ENCODE data around the gene JAK3.

Gene JAK3

DNA sequence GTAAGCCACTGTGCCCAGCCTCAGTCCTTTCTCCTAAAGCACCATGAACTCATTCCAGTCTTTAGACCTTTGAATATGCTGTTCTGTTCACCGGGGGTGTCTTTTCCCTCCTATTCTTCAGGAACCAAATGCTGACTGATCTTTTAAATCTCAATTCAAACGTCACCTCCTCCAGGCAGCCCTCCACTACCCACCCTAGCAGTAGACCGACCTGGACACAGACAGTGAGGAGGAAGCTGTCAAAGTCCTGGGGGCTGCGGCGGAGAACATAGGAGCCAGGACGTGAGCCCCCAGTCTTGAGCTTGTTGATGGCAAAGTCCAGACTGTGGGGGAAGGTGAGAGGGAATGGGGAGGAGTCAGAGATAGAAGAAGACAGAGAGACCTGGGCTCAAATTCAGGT lies 7.8 kb downstream of the JAK3 start:
- no peak for DNase-seq (ENCODE audit: low spot score)

DNA sequence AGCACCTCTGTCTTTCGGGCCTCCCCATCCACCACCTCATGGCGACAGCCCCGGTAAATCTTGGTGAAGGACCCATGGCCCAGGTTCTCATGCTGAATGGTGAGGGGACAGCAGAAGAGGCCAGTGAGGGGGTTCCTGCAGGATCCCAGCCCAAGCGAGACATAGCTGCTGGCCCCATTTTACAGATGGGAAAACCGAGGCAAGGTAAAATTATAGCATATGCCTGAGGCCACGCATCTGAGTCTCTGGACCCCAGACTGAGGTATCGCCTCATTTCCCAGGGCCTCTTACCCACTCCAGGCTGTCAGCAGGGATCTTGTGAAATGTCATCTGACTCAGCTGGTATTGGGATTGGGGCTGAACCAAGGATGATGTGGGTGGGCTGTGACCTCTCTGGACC lies 9.8 kb downstream of the JAK3 start:
- no peak for DNase-seq (ENCODE audit: low spot score)

- no peak for DNase-seq (ENCODE audit: low spot score)
Measured at GRCh38 chr19:17836530-17836929, 11.3 kb downstream of the JAK3 start.

DNA sequence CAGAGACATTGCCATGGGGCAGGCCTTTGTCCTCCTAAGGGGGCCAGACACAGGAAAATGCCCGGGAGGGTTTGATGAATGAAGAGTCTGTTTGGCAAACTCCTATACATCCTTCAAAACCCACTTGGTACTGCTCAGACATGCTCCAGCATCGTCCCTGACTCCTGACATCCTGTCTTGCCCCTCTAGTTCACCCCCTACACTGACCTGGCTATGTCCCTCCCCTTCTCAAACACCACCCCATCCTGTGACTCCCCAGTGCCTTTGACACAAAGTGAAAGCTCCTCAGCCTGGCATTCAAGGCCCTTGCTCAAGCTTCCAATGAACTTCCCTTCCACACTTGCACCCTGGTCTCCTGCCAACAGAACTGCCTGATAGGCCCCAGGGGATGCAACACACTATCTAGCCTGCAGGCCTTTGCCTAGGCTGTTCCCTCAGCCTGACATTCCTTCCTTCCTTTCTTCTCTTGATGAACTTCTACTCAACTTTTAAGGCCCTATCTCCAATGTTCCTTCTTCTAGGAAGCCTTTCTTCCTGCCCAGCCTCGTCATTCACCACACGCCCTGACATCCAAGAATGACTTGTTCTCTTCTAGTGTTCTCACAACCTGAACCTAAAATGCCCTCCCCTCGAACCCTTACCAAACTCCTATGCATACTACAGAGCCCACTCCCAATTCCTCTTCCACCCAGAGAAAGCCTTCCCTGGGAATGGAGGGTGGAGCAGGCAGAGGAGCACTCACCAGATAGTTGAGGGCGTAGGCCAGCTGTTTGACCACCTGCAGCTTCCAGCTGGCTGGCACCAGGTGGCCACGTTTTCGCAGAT lies 12.4 kb downstream of the JAK3 start:
- DNase-seq (ENCODE audit: low spot score): no peak

- no peak for DNase-seq (ENCODE audit: low spot score)
Measured at GRCh38 chr19:17834350-17835181, 13.2 kb downstream of the JAK3 start.

DNA sequence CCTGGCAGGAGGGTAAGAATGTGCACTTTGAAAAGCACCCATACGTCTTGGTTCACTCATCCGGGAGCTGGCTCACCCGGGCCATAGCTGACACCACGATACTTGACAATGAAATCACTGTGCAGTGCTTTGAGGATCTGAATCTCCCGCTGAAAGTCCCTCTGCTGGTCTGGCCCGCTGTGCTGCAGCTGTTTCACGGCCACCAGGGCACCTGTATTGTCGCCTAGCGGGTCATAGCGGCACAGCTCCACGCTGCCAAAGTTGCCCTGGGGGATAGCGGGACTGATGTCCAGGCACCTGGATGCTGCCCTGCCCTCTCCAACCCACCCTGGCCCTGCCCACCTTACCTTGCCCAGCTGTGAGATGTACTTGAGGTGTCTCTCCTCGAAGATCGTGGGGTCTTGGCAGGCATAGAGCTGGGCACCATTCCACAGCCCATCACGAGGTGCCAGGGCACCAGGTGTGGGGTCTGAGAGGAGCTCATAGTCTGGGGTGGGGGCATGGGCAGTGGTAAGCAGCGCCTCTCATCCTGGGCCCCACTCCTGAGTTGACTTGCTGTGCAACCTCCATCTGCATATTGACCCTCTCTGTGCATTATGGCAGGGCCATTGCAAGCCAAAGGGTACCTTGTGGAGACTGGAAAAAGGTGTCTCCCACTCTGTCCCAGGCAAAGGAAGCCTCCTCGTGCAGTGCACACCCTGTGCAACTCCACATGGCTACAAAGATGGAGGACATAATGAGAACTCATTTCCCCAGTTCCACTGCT lies 15.2 kb downstream of the JAK3 start:
- DNase-seq (ENCODE audit: low spot score): no peak

- no peak for DNase-seq (ENCODE audit: low spot score)
Measured at GRCh38 chr19:17831419-17831888, 16.3 kb downstream of the JAK3 start.

- peak; percentile 86 for DNase-seq (ENCODE audit: low spot score)
Measured at GRCh38 chr19:17830567-17831418, 17.0 kb downstream of the JAK3 start.

DNA sequence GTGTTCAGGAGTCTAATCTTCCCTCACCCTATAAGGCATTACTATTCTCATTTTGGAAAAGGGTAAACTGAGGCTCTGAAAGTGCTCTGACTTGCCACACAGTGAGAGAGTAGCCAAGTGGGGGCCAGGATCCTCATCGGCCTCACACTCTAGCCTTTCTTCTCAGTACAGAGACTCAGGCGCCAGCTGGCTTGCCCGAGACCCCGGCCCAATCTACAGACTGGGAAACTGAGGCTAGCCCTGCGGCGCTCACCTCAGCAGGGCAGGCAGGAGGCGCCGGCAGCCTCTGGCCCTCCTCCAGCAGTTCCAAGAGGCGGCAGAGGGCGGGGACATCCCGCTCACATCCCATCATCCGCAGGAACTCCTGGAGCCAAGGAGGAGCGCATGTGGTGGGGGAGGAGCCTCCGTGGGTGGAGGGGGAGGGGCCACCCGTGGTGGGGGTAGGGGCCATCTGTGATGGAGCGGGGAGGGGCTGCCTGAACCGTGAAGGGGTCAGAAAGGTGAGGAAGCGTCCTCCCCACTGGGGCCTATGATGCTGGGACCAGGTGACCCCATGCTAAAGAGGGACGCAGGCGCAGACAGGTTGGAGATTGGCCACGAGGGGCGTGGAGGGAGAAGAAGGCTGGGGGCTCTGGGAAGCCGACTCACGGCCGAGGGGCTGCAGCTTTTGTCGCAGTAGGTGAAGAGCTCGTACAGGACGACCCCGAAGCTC lies 17.8 kb downstream of the JAK3 start:
- peak; percentile 67 for DNase-seq (ENCODE audit: low spot score)

- no peak for DNase-seq (ENCODE audit: low spot score)
Measured at GRCh38 chr19:17826508-17827056, 21.2 kb downstream of the JAK3 start.

- DNase-seq (ENCODE audit: low spot score): no peak
Measured at GRCh38 chr19:17824339-17824738, 23.4 kb downstream of the JAK3 start.

DNA sequence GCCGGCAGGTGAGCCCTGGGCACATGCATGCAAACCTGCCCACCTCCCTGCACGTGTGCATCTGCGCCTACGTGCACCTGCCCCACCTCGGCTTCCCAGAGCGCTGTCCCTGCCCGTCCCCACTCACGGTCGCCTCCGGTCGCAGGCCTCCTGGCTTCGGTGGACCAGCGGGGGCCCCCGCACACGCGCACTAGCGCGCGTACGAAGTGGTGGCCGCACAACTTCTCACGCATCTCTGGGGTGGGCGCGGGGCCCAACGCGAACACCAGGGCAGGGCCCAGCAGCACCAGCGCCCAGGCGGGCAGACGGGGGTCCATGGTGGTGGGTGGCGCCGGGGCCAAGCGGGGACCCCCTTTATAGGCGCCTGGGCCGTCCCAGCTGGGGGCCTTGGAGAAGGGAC lies 26.6 kb downstream of the JAK3 start, which contains the start of gene INSL3:
Gene INSL3, minus strand, starts transcription at position 330 of the 400 bp plus-strand sequence. Its CDS starts 13 bp downstream, at position 317.
- DNase-seq (ENCODE audit: low spot score): no peak

GRCh38 chr19:17817668-17818363 lies 30.0 kb downstream of the JAK3 start:
- no peak for DNase-seq (ENCODE audit: low spot score)

DNA sequence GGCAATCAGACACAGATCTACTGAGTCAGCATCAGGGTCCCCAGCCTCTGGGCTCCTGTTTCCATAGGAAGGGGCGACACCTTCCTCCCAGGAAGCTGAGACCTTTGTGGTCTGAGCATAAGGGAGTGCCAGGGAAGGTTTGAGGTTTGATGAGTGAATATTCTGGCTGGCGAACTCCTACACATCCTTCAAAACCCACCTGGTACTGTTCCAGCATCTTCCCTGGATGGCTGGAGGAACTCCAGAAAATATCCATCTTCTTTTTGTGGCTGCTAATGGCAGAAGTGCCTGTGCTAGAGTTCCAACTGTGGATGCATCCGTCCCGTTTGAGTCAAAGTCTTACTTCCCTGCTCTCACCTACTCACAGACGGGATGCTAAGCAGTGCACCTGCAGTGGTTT lies 35.7 kb downstream of the JAK3 start:
- DNase-seq (ENCODE audit: low spot score): no peak

DNA sequence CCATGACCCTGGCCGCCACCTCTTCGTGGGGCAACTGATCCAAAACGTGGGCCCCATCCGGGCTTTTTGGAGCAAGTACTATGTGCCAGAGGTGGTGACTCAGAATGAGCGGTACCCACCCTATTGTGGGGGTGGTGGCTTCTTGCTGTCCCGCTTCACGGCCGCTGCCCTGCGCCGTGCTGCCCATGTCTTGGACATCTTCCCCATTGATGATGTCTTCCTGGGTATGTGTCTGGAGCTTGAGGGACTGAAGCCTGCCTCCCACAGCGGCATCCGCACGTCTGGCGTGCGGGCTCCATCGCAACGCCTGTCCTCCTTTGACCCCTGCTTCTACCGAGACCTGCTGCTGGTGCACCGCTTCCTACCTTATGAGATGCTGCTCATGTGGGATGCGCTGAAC lies 36.1 kb downstream of the JAK3 start:
- no peak for DNase-seq (ENCODE audit: low spot score)

- DNase-seq (ENCODE audit: low spot score): no peak
Measured at GRCh38 chr19:17811103-17811502, 36.7 kb downstream of the JAK3 start.

- DNase-seq (ENCODE audit: low spot score): no peak
Measured at GRCh38 chr19:17807731-17808316, 40.0 kb downstream of the JAK3 start.

GRCh38 chr19:17806945-17807344 lies 40.8 kb downstream of the JAK3 start:
- no peak for DNase-seq (ENCODE audit: low spot score)

DNA sequence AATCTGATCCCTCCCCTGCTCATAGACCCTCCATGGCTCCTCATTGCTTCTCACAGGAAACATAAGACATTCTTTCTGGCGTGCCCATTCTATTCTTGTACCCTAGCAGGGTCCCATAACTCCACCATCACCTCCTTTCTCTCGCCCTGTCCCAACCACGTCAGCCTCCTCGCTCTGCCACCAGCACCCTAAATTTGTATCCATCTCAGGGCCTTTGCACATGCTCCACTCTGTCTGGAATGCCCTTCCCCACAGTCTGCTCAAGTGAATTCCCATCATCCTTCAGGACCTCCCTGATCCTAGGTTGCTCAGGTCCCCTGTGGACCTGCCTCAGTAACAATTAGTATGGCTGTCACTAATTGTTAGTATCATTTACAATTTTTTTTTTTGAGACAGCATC lies 42.4 kb downstream of the JAK3 start:
- no peak for DNase-seq (ENCODE audit: low spot score)
